Body of pancreas (tissue), 4 donors: ENCODE measurements around the gene MSH2. TPM values are rescaled to one million over a fixed set of nuclear protein-coding genes. Genes with fewer than 3 reads are reported as not detected.

Source experiments
- ATAC-seq: fragments of 150-250 bp; one replicate; pipeline ENCODE4 v1.9.1; 2016
- DNase-seq, 4 donors: peaks; one replicate each; pipeline ENCODE4 v3.0.0-alpha.2; 2019
- H3K27ac ChIP-seq, 4 donors: fragments of 200-600 bp; sonication (generic); 1 replicate in 3 of 4; 2 replicates in 1 of 4; pipeline versions ENCODE4 v1.5.1 to v1.6.1; 2016 to 2019; ENCODE audit warnings: mild to moderate bottlenecking in 1 of 4, mixed read lengths in 1 of 4, moderate library complexity in 1 of 4
- H3K27me3 ChIP-seq, 2 donors: fragments of 200-600 bp; sonication (generic); one replicate each; pipeline ENCODE4 v1.6.0; 2016; ENCODE audit warnings: mild to moderate bottlenecking in 1 of 2
- H3K36me3 ChIP-seq, 2 donors: fragments of 200-600 bp; sonication (generic); replicated peaks in 1 of 2; 2 replicates each; pipeline ENCODE4 v1.5.1; 2016; ENCODE audit warnings: low read depth in 2 of 2; ENCODE audit not compliant: insufficient read depth in 1 of 2
- H3K4me1 ChIP-seq: fragments of 200-600 bp; sonication (generic); one replicate; pipeline ENCODE4 v1.6.0; 2016
- H3K4me3 ChIP-seq, 2 donors: fragments of 200-600 bp; sonication (generic); 1 replicate in 1 of 2; 2 replicates in 1 of 2; pipeline ENCODE4 v1.5.1; 2016 to 2019
- H3K9me3 ChIP-seq, 3 donors: fragments of 200-600 bp; sonication (generic); 1 replicate in 2 of 3; 2 replicates in 1 of 3; pipeline ENCODE4 v1.5.1; 2016
- CTCF ChIP-seq, 7 experiments: fragments of 450-650 bp in 4 of 7; fragments of 200-600 bp in 3 of 7; sonication (generic) in 3 of 7; IDR thresholded peaks; one replicate each; pipeline ENCODE4 v1.5.1; 2016 to 2019; ENCODE audit warnings: antibody characterized with exemption in 7 of 7
- POLR2A ChIP-seq, 3 donors: fragments of 450-650 bp; IDR thresholded peaks; one replicate each; pipeline ENCODE4 v1.6.1; 2016; ENCODE audit warnings: antibody characterized with exemption in 3 of 3, mild to moderate bottlenecking in 2 of 3
- WGBS, 2 donors: methylation state at CpG; one replicate each; pipeline ENCODE4 v1.1.5; 2017; 5-methylcytosine and 5-hydroxymethylcytosine counted together
- intact Hi-C: fragments of 100-400 bp; cut with DNase I; formaldehyde crosslinking; loops from one replicate; pipeline ENCODE4 v1.15.1; 2023
- total RNA-seq, 2 donors: library from RNA; depleted of rRNA; stranded (reverse); fragments of >200 nt; gene quantifications; one replicate each; pipeline ENCODE4 v1.1.0, GENCODE V29; 2016

MSH2 gene
- total RNA-seq, 2 donors from 2014 or later = 9.9 TPM

GRCh38 chr2:47375307-47375706 is 27.6 kb upstream of the MSH2 start:
- DNase-seq = no peak
- no peak for TF ChIP-seq POLR2A (IDR thresholded peaks at IDR 0.05)
- TF ChIP-seq CTCF (IDR thresholded peaks at IDR 0.05) = no peak
- H3K4me1 ChIP-seq = peaks cover 33% of the 10 kb centered on the region
- ATAC-seq = no peak
- H3K36me3 ChIP-seq = peaks cover 5 to 18% of the 10 kb centered on the region in 2 donors
- 67 to 69% methylated on average over 1 of the region's 1 CpG for WGBS, 2 donors
- intact Hi-C loops = no loop called here
- H3K27ac ChIP-seq = no peak overlapping the region
- H3K4me3 ChIP-seq = no peak overlapping the region
- H3K27me3 ChIP-seq = no peaks in the 10 kb centered on the region
- H3K9me3 ChIP-seq = no peaks in the 10 kb centered on the region

- no peaks in the 10 kb centered on the region for H3K9me3 ChIP-seq
- no peak for DNase-seq
- H3K27ac ChIP-seq = no peak overlapping the region
- no peaks in the 10 kb centered on the region for H3K4me1 ChIP-seq
- H3K27me3 ChIP-seq = no peaks in the 10 kb centered on the region
- WGBS, 2 donors = 60 to 70% methylated on average over 3 of the region's 3 CpGs
- TF ChIP-seq CTCF (IDR thresholded peaks at IDR 0.05) (no peak), POLR2A (IDR thresholded peaks at IDR 0.05) (no peak)
- H3K4me3 ChIP-seq = no peak overlapping the region
- intact Hi-C loops = no loop called here
- no peak for ATAC-seq
- H3K36me3 ChIP-seq = peaks cover 5 to 32% of the 10 kb centered on the region in 2 donors
These were observed 23.6 kb upstream of the MSH2 start for GRCh38 chr2:47379384-47379783.

- no peak overlapping the region for H3K4me3 ChIP-seq
- intact Hi-C loops = no loop called here
- peaks cover 5 to 32% of the 10 kb centered on the region in 2 donors for H3K36me3 ChIP-seq
- H3K4me1 ChIP-seq = no peaks in the 10 kb centered on the region
- H3K27me3 ChIP-seq = no peaks in the 10 kb centered on the region
- H3K27ac ChIP-seq = no peak overlapping the region
- no peak for TF ChIP-seq CTCF (IDR thresholded peaks at IDR 0.05)
- TF ChIP-seq POLR2A (IDR thresholded peaks at IDR 0.05) = no peak
- ATAC-seq (no peak), DNase-seq (no peak)
- WGBS, 2 donors = 88 to 94% methylated on average over 1 of the region's 1 CpG
- H3K9me3 ChIP-seq = no peaks in the 10 kb centered on the region
These were observed 21.5 kb upstream of the MSH2 start for GRCh38 chr2:47381408-47381807.

GRCh38 chr2:47386551-47386950 is 16.4 kb upstream of the MSH2 start:
- WGBS, 2 donors = 81 to 85% methylated on average over 3 of the region's 3 CpGs
- no peak for DNase-seq
- no peaks in the 10 kb centered on the region for H3K27me3 ChIP-seq
- intact Hi-C loops = loop anchor here (5.0 kb wide), 1 partner anchor 49 kb away; no protein-coding TSS in a partner anchor
- H3K4me1 ChIP-seq = no peaks in the 10 kb centered on the region
- H3K4me3 ChIP-seq = no peak overlapping the region
- no peaks in the 10 kb centered on the region for H3K9me3 ChIP-seq
- ATAC-seq = no peak
- H3K27ac ChIP-seq = no peak overlapping the region
- H3K36me3 ChIP-seq = peaks cover 0 to 15% of the 10 kb centered on the region in 2 donors
- no peak for TF ChIP-seq POLR2A (IDR thresholded peaks at IDR 0.05)
- no peak for TF ChIP-seq CTCF (IDR thresholded peaks at IDR 0.05)

- intact Hi-C loops = loop anchor here (5.0 kb wide), 1 partner anchor 52 kb away; no protein-coding TSS in a partner anchor
- no peaks in the 10 kb centered on the region for H3K4me1 ChIP-seq
- DNase-seq = no peak
- WGBS, 2 donors = 57 to 71% methylated on average over 2 of the region's 2 CpGs
- H3K27ac ChIP-seq = no peak overlapping the region
- no peaks in the 10 kb centered on the region for H3K27me3 ChIP-seq
- H3K36me3 ChIP-seq = peaks cover 0 to 4% of the 10 kb centered on the region in 2 donors
- ATAC-seq = no peak
- H3K4me3 ChIP-seq = no peak overlapping the region
- TF ChIP-seq CTCF (IDR thresholded peaks at IDR 0.05) (no peak), POLR2A (IDR thresholded peaks at IDR 0.05) (no peak)
- no peaks in the 10 kb centered on the region for H3K9me3 ChIP-seq
These were observed 14.1 kb upstream of the MSH2 start for GRCh38 chr2:47388888-47389287.
